ENCODE data around the gene HS3ST2. TPM values are rescaled to one million over a fixed set of nuclear protein-coding genes. Genes with fewer than 3 reads are reported as not detected.

The HS3ST2 gene
- total RNA-seq, result 0.20 TPM

DNA sequence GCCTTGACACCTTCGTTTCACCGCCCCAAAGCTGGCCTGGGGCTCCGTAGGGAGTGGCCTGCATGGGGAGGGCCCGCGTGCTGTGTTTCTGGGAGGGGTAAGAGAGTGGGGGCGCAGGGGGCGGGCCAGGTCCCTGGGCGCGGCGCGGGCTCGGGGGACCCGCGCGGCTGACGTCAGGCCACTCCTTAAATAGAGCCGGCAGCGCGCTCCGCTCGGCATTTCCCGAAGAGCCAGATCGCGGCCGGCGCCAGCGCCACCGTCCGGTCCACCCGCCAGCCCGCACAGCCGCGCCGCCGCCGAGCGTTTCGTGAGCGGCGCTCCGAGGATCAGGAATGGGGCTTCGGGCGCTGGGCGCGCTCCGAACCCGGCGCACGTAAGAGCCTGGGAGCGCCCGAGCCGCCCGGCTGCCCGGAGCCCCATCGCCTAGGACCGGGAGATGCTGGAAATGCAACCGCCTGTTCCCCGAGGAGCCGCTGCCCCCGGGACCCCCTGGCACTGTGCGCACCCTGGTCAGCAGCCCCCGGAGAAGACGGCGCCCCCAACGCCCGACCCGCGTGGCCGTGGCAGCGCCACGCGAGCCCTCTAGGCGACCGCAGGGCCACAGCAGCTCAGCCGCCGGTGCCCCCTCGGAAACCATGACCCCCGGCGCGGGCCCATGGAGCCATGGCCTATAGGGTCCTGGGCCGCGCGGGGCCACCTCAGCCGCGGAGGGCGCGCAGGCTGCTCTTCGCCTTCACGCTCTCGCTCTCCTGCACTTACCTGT is at the start of gene HS3ST2:
HS3ST2 (plus strand) TSS at position 215 of the 763 bp plus-strand sequence; CDS start at position 664, 449 bp downstream.
- DNase-seq, result peak; percentile 5

- no peak for DNase-seq
Measured at GRCh38 chr16:22764662-22765327, 49.2 kb upstream of the HS3ST2 start.

DNA sequence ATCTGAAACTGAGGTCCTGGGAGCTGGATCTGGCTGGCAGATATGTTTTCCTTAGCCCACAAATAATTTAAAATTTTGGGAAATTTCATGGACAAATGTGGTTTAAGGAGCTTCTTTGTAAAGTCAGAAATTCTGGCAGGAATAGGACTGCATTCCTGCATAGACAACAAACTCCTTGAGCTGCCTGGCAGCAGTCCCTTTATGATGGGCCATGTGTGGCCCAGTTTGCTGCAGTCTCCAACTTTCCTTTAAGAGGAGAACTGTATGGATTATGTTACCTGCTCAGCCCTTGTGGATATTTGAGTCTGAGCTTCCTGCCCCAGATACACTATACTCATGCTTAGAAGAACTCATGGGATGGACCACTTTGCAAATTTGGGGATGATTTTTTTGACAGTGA is 48.5 kb upstream of the HS3ST2 start:
- DNase-seq, result peak; percentile 44

DNA sequence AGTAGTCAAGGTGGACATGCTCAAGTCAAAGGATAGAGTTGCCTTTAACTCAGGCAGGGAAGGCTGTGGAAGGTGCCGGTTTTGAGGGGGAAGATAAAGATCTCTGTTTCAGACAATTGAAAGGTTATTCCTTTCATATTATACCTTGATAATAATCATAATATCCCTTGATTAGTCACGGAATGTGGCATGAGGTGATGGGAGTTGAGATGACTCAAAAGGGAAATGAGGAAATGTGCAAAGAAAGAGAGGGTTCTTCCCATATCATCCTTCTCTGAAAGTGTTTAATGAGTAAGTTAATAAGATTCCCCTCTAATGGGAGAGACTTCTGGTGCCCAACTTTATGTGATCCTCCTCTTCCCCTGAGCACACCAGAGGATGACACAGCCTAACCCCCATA is 43.1 kb upstream of the HS3ST2 start:
- no peak for DNase-seq

DNA sequence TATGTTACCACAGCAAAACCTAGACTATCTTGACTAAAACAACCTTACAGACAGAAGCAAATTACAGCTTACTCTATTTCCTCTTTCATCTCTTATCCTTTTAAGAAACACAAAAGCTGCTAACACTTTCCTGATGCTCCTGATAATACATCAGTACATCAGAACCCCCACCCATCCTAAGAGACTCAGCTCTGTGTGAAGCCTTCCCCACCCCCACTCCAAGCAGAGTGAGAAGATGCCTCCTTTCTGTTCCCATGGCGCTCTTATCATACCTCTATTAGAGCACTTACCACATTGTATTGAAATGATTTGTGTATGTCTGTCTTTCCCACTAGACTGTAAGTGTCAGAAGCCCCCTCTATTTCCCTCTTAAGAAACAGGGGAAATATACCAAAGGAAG is 42.4 kb upstream of the HS3ST2 start:
- no peak for DNase-seq

DNA sequence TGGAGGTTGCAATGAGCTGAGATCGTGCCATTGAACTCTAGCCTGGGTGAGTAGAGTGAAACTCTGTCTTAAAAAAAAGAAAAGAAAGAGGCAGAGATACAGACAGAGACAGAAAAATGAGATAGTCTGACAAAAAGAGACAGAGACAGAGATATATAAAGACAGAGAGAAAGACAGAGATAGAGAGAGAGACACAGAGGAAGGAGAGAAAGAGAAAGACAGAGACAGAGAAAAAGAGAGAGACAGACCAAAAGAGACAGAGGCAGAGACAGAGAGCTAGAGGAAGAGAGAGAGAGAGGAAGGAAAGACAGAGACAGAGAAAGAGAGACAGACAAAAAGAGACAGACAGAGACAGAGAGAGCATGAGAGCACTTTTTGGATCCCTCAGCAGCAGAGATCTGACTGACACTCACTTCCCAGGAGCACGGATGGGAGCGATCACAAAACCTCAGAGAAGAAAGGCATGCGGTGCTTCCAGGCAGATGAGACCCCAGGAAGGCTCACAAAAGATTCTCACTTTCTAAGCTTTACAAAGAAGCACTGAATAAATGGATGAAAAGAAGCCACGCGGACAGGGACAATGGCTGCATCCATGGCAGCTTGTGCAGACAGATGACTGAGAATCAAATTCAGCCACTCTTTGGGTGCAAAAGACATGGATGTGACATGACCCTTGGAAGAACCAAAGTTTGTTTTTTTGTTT is 38.6 kb upstream of the HS3ST2 start:
- no peak for DNase-seq

- DNase-seq, result no peak
Measured at GRCh38 chr16:22781480-22781879, 32.5 kb upstream of the HS3ST2 start.

GRCh38 chr16:22782314-22782713 is 31.6 kb upstream of the HS3ST2 start:
- no peak for DNase-seq

DNA sequence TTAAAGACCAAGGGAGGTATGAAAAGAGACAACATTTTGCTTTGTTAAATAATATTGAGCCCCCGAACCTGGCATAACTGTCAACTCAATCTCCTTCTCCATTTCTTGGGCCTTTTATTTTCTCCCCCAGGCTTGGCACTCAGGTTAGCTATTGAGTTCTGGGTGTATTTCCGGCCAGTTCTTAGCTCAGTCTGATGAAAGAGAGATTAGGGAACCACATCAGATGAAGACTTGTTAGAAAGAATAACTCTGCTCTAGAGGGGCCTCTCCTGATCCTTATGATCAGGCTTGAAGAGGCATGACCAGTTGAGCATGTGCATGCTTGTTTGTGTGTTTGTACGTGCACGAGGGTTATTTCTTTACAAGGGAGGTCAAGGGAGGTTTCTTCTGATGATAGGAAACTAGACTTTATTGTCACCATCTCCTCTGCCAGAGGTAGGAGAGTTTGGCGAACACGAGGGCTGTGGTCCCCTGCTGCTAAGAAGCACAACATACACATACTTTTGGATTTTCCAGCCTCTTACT is 29.2 kb upstream of the HS3ST2 start:
- no peak for DNase-seq

DNA sequence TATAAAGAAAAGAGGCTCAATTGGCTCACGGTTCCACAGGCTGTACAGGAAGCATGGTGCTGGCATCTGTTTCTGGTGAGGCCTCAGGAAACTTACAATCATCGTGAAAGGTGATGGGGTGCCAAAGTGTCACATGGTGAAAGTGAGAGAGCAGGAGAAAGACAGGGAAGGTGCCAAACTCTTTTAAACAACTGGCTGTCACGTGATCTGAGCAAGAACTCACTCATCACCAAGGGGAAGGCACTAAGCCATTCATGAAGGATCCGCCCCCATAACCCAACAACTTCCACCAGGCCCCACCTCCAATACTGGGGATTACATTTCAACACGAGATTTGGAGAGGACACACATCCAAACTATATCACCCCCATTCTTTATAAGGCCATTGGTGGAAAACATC is 28.4 kb upstream of the HS3ST2 start:
- no peak for DNase-seq

DNA sequence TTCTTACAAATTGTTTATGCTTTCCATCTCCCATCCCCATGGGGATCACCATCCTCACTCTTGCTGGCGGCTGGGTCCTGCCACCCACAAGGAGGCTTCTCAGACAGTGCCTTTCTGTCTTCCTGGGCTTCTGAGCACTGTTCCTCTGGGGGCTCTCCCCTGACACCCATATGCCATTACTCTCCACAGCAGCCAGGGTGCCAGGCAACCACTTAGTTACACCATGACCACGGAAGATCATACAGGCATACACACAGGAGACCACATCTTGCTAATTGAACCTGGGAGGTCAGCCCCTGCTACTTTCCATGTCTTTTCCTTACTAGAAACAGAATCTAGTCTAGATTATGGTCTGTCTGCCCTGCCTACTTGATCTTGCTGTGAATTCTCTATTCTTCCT is 27.7 kb upstream of the HS3ST2 start:
- no peak for DNase-seq

- DNase-seq, result no peak
Measured at GRCh38 chr16:22786691-22787090, 27.3 kb upstream of the HS3ST2 start.

DNA sequence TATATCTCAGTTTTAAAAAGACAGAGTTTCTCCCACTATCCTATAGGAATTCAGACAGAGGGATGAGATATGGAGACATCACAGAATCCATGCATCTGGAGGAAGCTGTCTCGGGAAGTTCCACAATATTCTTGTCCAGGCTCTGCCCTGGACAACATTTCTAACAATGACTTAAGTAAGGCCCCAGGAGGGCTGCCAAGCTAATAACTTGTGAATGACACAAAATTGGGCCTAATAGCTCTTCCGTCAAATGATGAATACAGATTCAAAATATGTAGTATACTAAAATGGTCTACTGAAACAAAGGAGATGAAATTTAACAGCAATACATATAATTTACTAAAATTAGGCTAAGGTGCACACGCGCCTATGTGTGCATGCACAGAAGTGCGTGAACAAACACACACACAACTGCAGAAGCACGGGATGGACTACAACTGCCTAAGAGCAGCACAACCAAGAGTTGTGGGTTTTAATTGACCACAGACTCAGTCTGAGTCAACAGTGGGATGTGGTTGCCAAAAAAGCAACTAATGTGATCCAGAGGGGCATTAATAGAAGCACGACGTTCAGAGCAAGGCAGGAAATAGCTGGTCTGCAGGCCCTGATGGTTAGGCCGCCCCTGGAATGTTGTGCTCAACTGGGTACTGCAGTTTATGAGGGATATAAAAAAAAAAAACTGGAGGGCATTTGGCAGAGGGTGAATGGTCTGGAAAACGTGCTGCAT is 26.3 kb upstream of the HS3ST2 start:
- DNase-seq, result peak; percentile 63

DNA sequence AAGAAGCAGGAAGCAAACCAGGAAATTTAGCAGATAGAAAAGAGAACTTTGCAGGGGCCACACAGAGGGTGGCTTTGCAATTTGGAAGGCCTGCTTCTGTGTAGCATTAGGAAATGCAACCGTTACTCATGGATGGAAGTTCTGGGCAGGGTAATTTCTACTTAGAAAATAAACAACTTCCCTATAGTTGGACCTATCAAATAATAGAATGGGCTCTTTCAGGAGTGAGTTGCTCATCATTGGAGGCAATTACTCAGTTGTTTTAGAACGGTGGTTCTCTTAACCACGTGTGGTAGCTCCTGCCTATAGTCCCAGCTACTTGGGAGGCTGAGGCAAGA is 25.8 kb upstream of the HS3ST2 start:
- DNase-seq, result no peak

DNA sequence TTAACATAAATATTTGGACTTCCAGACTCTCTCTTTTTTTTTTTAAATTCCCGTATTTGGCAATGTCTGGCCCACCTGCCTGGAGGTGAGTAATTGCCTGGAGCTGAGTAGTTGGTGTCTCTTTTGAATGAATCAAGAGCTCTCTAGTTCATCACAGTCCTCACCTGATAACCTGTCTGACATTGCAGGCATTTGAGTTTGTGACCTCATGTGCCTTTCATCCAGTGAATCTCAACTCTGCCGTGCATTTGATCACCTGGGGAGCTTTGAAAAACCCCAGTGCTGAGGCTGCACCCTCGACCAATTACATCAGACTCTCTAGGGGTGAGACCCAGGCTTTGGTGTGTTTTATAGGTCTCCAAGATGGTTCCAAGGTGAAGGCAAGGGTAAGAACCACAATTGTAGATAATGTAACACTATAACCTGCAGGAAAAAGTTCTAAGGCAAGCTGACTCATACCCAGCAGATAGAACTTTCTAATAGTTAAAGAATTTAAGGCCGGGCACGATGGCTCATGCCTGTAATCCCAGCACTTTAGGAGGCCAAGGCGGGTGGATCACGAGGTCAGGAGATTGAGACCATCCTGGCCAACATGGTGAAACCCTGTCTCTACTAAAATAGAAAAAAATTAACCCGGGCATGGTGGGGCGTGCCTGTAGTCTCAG is 24.5 kb upstream of the HS3ST2 start:
- DNase-seq, result no peak

- DNase-seq, result no peak
Measured at GRCh38 chr16:22797551-22797950, 16.4 kb upstream of the HS3ST2 start.

GRCh38 chr16:22799113-22799512 is 14.8 kb upstream of the HS3ST2 start:
- DNase-seq, result no peak

GRCh38 chr16:22804893-22805292 is 9.1 kb upstream of the HS3ST2 start:
- DNase-seq, result no peak

DNA sequence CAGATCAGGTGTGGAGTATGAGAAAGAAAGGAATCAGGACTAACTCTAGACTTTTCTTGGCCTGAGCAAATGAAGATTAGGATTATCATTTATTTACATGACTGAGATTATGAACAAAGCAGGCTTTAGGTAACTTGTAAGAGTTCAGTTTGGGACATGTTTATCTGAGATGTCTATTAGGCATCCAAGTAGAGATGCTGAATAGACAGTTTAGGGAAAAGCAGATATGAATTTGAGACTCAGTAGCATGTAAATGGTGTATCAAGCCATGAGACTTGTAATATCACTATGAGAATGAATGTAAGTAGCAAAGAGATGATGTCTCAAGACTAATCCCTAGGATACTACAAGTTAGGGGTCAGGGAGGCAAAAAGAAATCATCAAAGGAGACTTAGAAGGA is 8.6 kb upstream of the HS3ST2 start:
- DNase-seq, result no peak

DNA sequence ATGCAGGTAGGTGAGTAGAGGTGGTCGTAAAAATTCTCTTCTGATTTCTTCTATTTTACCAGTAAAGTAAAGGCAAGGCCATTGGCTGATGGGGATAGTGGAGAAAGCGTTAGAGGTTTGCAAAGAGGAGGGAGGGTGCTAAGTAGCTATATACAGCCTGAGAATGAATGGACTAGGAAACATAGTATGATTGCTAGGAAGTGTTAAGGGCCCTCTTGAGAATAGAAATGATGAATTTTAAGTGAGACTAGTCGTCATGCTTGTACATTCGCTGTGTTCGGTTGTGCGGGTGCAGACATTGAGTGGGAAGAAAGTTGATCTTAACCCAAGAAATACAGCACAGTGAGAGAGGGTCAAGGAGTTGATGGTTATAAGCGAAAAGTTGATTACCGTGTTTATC is 7.2 kb upstream of the HS3ST2 start:
- no peak for DNase-seq

DNA sequence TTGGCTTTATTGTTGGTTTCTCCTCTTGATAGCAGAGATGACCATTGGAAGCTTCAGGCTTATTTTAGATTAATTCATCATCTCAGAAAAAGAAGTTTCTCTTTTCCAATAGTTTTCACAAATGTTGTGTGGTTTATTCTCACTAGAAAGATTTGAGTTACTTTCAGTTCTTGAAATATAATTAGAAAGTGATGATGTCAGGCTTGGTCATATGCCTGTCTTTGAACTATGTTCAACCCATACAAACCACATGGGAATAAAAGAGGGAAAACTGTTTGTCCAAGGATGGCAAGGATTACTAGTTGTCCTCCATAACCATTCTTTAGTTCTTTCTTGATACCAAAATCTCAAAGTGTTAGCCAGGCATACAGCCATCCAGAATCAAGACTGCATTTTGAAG is 3.7 kb upstream of the HS3ST2 start:
- DNase-seq, result no peak

Data from skin of body (tissue), 2 donors.